Esophagus squamous epithelium (tissue), 5 donors: ENCODE data around the gene UNCX. TPM values are rescaled to one million over a fixed set of nuclear protein-coding genes. Genes with fewer than 3 reads are reported as not detected.

ENCODE experiments used
- DNase-seq: peaks from one replicate; lab custom pipeline; 2025; lab: John Stamatoyannopoulos, UW
- H3K27ac ChIP-seq, 4 donors: fragments of 200-600 bp; sonication (generic); one replicate each; pipeline ENCODE4 v1.5.1; 2016 to 2019; ENCODE audit warnings: mild to moderate bottlenecking in 1 of 4
- H3K27me3 ChIP-seq, 4 donors: fragments of 200-600 bp; sonication (generic); 1 replicate in 3 of 4; 2 replicates in 1 of 4; pipeline versions ENCODE4 v1.5.1 to v1.6.0; 2017 to 2021; ENCODE audit warnings: antibody characterized with exemption in 1 of 4
- H3K36me3 ChIP-seq, 3 donors: fragments of 200-600 bp; sonication (generic); one replicate each; pipeline ENCODE4 v1.5.1; 2016 to 2019
- H3K4me1 ChIP-seq, 3 donors: fragments of 200-600 bp; sonication (generic); one replicate each; pipeline ENCODE4 v1.5.1; 2017 to 2019
- H3K4me3 ChIP-seq, 4 donors: fragments of 200-600 bp; sonication (generic); 1 replicate in 3 of 4; 2 replicates in 1 of 4; pipeline ENCODE4 v1.5.1; 2016 to 2019; ENCODE audit warnings: mild to moderate bottlenecking in 2 of 4, moderate library complexity in 1 of 4
- H3K9me3 ChIP-seq, 3 donors: fragments of 200-600 bp; sonication (generic); one replicate each; pipeline ENCODE4 v1.5.1; 2016 to 2019
- CTCF ChIP-seq, 6 experiments: fragments of 450-650 bp in 4 of 6; fragments of 200-600 bp in 2 of 6; sonication (generic) in 2 of 6; IDR thresholded peaks; one replicate each; pipeline ENCODE4 v1.5.1; 2016 to 2019; ENCODE audit warnings: antibody characterized with exemption in 6 of 6, mild to moderate bottlenecking in 4 of 6, moderate library complexity in 4 of 6
- POLR2A ChIP-seq, 4 donors: fragments of 450-650 bp; IDR thresholded peaks; one replicate each; pipeline ENCODE4 v1.6.1; 2017; ENCODE audit warnings: antibody characterized with exemption in 4 of 4, mild to moderate bottlenecking in 4 of 4, moderate library complexity in 3 of 4
- WGBS, 2 donors: methylation state at CpG; one replicate each; pipeline ENCODE4 v1.1.5; 2018; 5-methylcytosine and 5-hydroxymethylcytosine counted together
- intact Hi-C: fragments of 100-400 bp; cut with DNase I; formaldehyde crosslinking; loops from one replicate; pipeline ENCODE4 v1.15.0; 2022
- total RNA-seq, 4 donors: library from RNA; depleted of rRNA; stranded (reverse); fragments of >200 nt; gene quantifications; one replicate each; pipeline ENCODE4 v1.1.0, GENCODE V29; 2016
- donor health status: DM: yes; HTN: yes; CAD: no.

UNCX gene
- total RNA-seq, 4 donors from 2014 or later = not detected

- Histone ChIP-seq H3K4me3 (no peak overlapping the region), H3K36me3 (no peaks in the 10 kb centered on the region), H3K27me3 (peaks cover 40 to 100% (median 62%) of the 10 kb centered on the region in 4 donors), H3K4me1 (peaks cover 8 to 31% (median 19%) of the 10 kb centered on the region in 3 donors), H3K9me3 (no peaks in the 10 kb centered on the region), H3K27ac (no peak overlapping the region)
- no peak for TF ChIP-seq POLR2A (IDR thresholded peaks at IDR 0.05)
- TF ChIP-seq CTCF (IDR thresholded peaks at IDR 0.05) = no peak
- DNase-seq = no peak
- WGBS, 2 donors = 2% methylated on average over 8 of the region's 14 CpGs; no CpG with 5 or more reads in 1 of the 2 donors
- intact Hi-C loops = no loop called here
Measured at GRCh38 chr7:1249731-1250130, 17.1 kb downstream of the UNCX start.

GRCh38 chr7:1250901-1251300 lies 18.2 kb downstream of the UNCX start:
- Histone ChIP-seq H3K36me3 (no peaks in the 10 kb centered on the region), H3K27ac (no peak overlapping the region), H3K9me3 (no peaks in the 10 kb centered on the region), H3K27me3 (peaks cover 34 to 100% (median 55%) of the 10 kb centered on the region in 4 donors), H3K4me1 (peaks cover 8 to 31% (median 19%) of the 10 kb centered on the region in 3 donors), H3K4me3 (no peak overlapping the region)
- TF ChIP-seq POLR2A (IDR thresholded peaks at IDR 0.05) = no peak
- no peak for TF ChIP-seq CTCF (IDR thresholded peaks at IDR 0.05)
- intact Hi-C loops = no loop called here
- DNase-seq = no peak
- 76 to 79% methylated on average over 7 to 8 of the region's 8 CpGs for WGBS, 2 donors

GRCh38 chr7:1251796-1252539 lies 19.3 kb downstream of the UNCX start:
- H3K27me3 ChIP-seq = peaks cover 25 to 100% (median 44%) of the 10 kb centered on the region in 4 donors
- intact Hi-C loops = no loop called here
- no peaks in the 10 kb centered on the region for H3K9me3 ChIP-seq
- H3K27ac ChIP-seq = no peak overlapping the region
- no peak overlapping the region for H3K4me3 ChIP-seq
- DNase-seq = no peak
- H3K4me1 ChIP-seq = peaks cover 6 to 22% (median 12%) of the 10 kb centered on the region in 3 donors
- H3K36me3 ChIP-seq = no peaks in the 10 kb centered on the region
- TF ChIP-seq CTCF (IDR thresholded peaks at IDR 0.05) = no peak
- no peak for TF ChIP-seq POLR2A (IDR thresholded peaks at IDR 0.05)
- WGBS, 2 donors = 40 to 60% methylated on average over 1 to 3 of the region's 25 CpGs

GRCh38 chr7:1252540-1253090 lies 19.9 kb downstream of the UNCX start:
- Histone ChIP-seq H3K27ac (no peak overlapping the region), H3K36me3 (no peaks in the 10 kb centered on the region), H3K4me3 (no peak overlapping the region), H3K9me3 (no peaks in the 10 kb centered on the region), H3K27me3 (peaks cover 18 to 100% (median 38%) of the 10 kb centered on the region in 4 donors), H3K4me1 (peaks cover 0 to 16% (median 6%) of the 10 kb centered on the region in 3 donors)
- 64% methylated on average over 7 of the region's 17 CpGs; no CpG with 5 or more reads in 1 of the 2 donors for WGBS, 2 donors
- TF ChIP-seq POLR2A (IDR thresholded peaks at IDR 0.05) = no peak
- no peak for TF ChIP-seq CTCF (IDR thresholded peaks at IDR 0.05)
- intact Hi-C loops = no loop called here
- DNase-seq = no peak

GRCh38 chr7:1253681-1254181 lies 21.1 kb downstream of the UNCX start:
- intact Hi-C loops = no loop called here
- 51 to 77% methylated on average over 5 to 17 of the region's 20 CpGs for WGBS, 2 donors
- no peak overlapping the region for H3K4me3 ChIP-seq
- peaks cover 0 to 5% (median 0%) of the 10 kb centered on the region in 3 donors for H3K4me1 ChIP-seq
- no peak overlapping the region for H3K27ac ChIP-seq
- no peak for DNase-seq
- peaks cover 10 to 99% (median 27%) of the 10 kb centered on the region in 4 donors for H3K27me3 ChIP-seq
- H3K36me3 ChIP-seq = no peaks in the 10 kb centered on the region
- TF ChIP-seq CTCF (IDR thresholded peaks at IDR 0.05) = no peak
- no peak for TF ChIP-seq POLR2A (IDR thresholded peaks at IDR 0.05)
- no peaks in the 10 kb centered on the region for H3K9me3 ChIP-seq
